ENCODE results near the gene MFSD12.

DNA sequence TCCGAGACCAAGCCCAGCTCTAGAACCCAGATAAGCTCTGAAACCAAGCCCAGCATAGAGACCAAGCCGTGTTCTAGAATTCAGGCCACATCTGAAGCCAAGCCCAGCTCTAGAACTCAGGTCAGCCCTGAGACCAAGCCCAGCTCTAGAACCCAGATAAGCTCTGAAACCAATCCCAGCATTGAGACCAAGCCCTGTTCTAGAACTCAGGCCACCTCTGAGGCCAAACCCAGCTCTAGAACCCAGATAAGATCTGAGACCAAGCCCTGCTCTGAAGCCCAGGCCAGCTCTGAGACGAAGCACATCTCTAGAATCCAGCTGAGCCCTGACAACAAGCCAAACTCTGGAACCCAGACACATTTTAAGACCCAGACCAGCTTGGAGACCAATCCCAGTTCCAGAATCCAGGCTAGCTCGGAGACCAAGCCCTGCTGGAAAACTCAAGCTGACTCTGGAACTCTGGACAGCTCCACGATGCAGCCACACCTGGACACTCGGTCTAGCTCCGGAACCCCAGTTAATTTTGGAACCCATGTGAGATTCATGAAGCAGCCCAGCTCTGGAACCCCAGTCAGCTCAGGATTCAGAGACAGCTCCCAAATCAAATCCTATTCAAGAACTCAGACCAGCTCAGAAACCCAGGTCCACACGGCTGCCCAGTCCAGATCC lies 33.7 kb upstream of the MFSD12 start:
- TF ChIP-seq EZH2 (IDR thresholded peaks at IDR 0.05; ENCODE audit: insufficient read depth, poor library complexity, severe bottlenecking) (no peak), EZH2phosphoT487 (IDR thresholded peaks at IDR 0.05; ENCODE audit: insufficient read depth, low read depth) (no peak)
